GM12872 (cell line): ENCODE results near the gene HELB.

Source experiments
- CTCF ChIP-seq: IDR thresholded peaks from 3 replicates; pipeline ENCODE4 v1.5.1; 2011; ENCODE audit warnings: low read depth, mild to moderate bottlenecking, low read length, moderate library complexity; ENCODE audit not compliant: insufficient read depth

The HELB gene

GRCh38 chr12:66287275-66287674, 15.0 kb upstream of the HELB start:
- no peak for TF ChIP-seq CTCF

GRCh38 chr12:66288121-66288520, 14.2 kb upstream of the HELB start:
- no peak for TF ChIP-seq CTCF

DNA sequence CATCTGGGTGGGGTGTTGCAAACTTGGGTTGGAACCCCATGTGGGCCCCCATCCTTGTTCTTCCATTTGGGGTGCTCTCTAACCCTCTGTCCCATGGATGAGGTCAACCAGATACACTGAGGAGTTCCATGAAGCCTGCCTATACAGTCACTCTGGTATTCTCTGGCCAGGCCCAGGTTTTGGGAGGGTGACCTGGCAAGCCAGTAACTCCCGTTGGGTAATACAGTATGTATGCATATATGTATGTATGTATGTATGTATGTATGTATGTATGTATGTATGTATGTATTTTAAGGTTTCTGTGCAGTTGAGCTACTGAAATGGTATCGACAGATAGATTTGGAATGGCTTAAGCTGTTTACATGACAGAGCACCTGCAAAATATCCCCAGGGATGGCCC, 12.8 kb upstream of the HELB start:
- TF ChIP-seq CTCF, result no peak

DNA sequence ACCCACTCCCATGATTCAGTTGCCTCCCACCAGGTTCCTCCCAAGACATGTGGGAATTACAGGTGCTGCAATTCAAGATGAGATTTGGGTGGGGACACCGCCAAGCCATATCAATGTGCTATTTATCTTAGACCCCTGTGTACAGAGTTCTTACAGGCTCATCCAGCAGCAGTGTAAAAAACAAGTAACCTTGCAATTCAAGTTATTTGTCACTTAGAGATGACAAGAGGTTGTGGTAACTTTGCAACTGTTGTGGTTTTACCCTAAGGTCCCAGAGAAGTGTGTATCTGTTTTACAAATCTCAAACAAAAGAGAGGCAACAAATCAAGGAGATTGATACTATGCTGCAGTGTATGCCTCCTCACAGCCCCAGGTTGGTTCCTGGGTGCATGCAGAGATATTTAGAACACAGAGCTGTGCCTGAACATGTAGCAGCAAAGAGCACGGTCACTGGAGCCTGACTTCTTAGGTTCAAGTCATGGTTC, 11.5 kb upstream of the HELB start:
- TF ChIP-seq CTCF, result no peak

- no peak for TF ChIP-seq CTCF
These were observed 6.1 kb upstream of the HELB start for GRCh38 chr12:66296176-66296683.

- TF ChIP-seq CTCF, result no peak
These were observed 5.2 kb upstream of the HELB start for GRCh38 chr12:66297080-66297479.

DNA sequence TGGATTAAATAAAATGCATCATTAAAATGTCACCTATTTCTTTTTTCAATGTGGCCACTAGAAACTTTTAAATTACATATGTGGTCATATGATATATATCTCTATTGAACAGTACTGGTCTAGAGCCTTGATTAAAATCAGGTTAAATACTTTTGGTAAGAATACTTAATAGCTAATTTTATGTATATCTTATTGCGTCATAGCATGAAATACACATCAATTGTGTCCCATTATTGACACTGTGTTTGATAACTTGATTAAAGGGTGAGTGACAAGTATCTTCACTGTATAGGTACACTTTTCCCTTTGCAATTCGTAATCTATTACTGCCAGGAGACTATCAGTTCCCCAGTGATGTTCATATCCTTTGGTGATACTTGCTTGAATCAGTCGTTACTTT, 4.4 kb upstream of the HELB start:
- no peak for TF ChIP-seq CTCF

GRCh38 chr12:66302827-66303169, 505 bp downstream of the HELB start:
- TF ChIP-seq CTCF, result no peak
